Stomach (tissue), 4 donors: ENCODE results near the gene MAN2A1.

Experiments
- CTCF ChIP-seq, 7 experiments: fragments of 450-650 bp in 4 of 7; fragments of 200-600 bp in 3 of 7; sonication (generic) in 3 of 7; IDR thresholded peaks; one replicate each; pipeline ENCODE4 v1.5.1; 2016 to 2019; ENCODE audit warnings: antibody characterized with exemption in 7 of 7, control low read depth in 2 of 7, mild to moderate bottlenecking in 1 of 7
- POLR2A ChIP-seq, 4 donors: fragments of 450-650 bp; IDR thresholded peaks; one replicate each; pipeline ENCODE4 v1.6.1; 2016; ENCODE audit warnings: antibody characterized with exemption in 4 of 4, control low read depth in 2 of 4, mild to moderate bottlenecking in 1 of 4, moderate library complexity in 1 of 4

- TF ChIP-seq CTCF (IDR thresholded peaks at IDR 0.05) (no peak), POLR2A (IDR thresholded peaks at IDR 0.05) (no peak)
These were observed 33.9 kb upstream of the MAN2A1 start for GRCh38 chr5:109655841-109656240.
